ENCODE data around the gene AIPL1.

GRCh38 chr17:6427279-6427781, 7.6 kb downstream of the AIPL1 start:
- TF ChIP-seq, protein P1, sequence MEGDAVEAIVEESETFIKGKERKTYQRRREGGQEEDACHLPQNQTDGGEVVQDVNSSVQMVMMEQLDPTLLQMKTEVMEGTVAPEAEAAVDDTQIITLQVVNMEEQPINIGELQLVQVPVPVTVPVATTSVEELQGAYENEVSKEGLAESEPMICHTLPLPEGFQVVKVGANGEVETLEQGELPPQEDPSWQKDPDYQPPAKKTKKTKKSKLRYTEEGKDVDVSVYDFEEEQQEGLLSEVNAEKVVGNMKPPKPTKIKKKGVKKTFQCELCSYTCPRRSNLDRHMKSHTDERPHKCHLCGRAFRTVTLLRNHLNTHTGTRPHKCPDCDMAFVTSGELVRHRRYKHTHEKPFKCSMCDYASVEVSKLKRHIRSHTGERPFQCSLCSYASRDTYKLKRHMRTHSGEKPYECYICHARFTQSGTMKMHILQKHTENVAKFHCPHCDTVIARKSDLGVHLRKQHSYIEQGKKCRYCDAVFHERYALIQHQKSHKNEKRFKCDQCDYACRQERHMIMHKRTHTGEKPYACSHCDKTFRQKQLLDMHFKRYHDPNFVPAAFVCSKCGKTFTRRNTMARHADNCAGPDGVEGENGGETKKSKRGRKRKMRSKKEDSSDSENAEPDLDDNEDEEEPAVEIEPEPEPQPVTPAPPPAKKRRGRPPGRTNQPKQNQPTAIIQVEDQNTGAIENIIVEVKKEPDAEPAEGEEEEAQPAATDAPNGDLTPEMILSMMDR (IDR thresholded peaks at IDR 0.05; ENCODE audit: low read length) = peak; percentile 32
- no peak for TF ChIP-seq EZH2 (optimal IDR thresholded peaks at IDR 0.05; ENCODE audit: low read depth, low read length)
